ENCODE results near the gene MACF1.

The MACF1 gene

GRCh38 chr1:39269791-39270342 is 65.4 kb downstream of the MACF1 start:
- TF ChIP-seq TARDBP (IDR thresholded peaks at IDR 0.05) (no peak), L3MBTL2 (conservative IDR thresholded peaks at IDR 0.05) (no peak), ARNT (IDR thresholded peaks at IDR 0.05) (no peak), SUZ12 (IDR thresholded peaks at IDR 0.05) (no peak), LEF1 (IDR thresholded peaks at IDR 0.05; ENCODE audit: borderline replicate concordance) (no peak), SP1 (IDR thresholded peaks at IDR 0.05) (no peak)
- CTCF ChIA-PET, result interaction anchor here (0.6 to 1.4 kb wide), 5 partner anchors 17 to 1967 kb away, joined by 3 to 4 read pairs (median 3); no protein-coding TSS in a partner anchor
- no peak for DNase-seq (ENCODE audit: extremely low spot score)
- POLR2A ChIA-PET, result interaction anchor here (0.9 to 2.1 kb wide), 4 partner anchors 11 to 137 kb away, joined by 3 to 4 read pairs (median 3); no protein-coding TSS in a partner anchor

GRCh38 chr1:39270368-39270767 is 65.9 kb downstream of the MACF1 start:
- ChIA-PET CTCF (interaction anchor here (0.8 to 1.1 kb wide), 2 partner anchors 77 to 79 kb away, joined by 3 read pairs; no protein-coding TSS in a partner anchor), POLR2A (interaction anchor here (0.9 to 1.3 kb wide), 2 partner anchors 12 to 112 kb away, joined by 3 read pairs; no protein-coding TSS in a partner anchor)
- TF ChIP-seq L3MBTL2 (conservative IDR thresholded peaks at IDR 0.05) (no peak), ELF4 (IDR thresholded peaks at IDR 0.05) (no peak), TARDBP (IDR thresholded peaks at IDR 0.05) (no peak), ARNT (IDR thresholded peaks at IDR 0.05) (no peak), FOXM1 (IDR thresholded peaks at IDR 0.05; ENCODE audit: borderline replicate concordance) (no peak), PKNOX1 (IDR thresholded peaks at IDR 0.05) (no peak), CTBP1 (IDR thresholded peaks at IDR 0.05; ENCODE audit: borderline replicate concordance) (no peak), ZNF384 (IDR thresholded peaks at IDR 0.05) (no peak), BHLHE40 (IDR thresholded peaks at IDR 0.05; ENCODE audit: borderline replicate concordance) (no peak), NFRKB (IDR thresholded peaks at IDR 0.05) (no peak), FOXA1 (IDR thresholded peaks at IDR 0.05) (no peak), HDGF (IDR thresholded peaks at IDR 0.05; ENCODE audit: borderline replicate concordance) (no peak), SUZ12 (IDR thresholded peaks at IDR 0.05) (no peak), LEF1 (IDR thresholded peaks at IDR 0.05; ENCODE audit: borderline replicate concordance) (no peak)
- DNase-seq (ENCODE audit: extremely low spot score), result no peak

GRCh38 chr1:39272027-39272797 is 67.7 kb downstream of the MACF1 start:
- CTCF ChIA-PET, result interaction anchor here (0.7 kb wide), 1 partner anchor 80 kb away, joined by 3 read pairs; no protein-coding TSS in a partner anchor
- TF ChIP-seq TARDBP (IDR thresholded peaks at IDR 0.05) (no peak), ZNF384 (IDR thresholded peaks at IDR 0.05) (no peak), NFRKB (IDR thresholded peaks at IDR 0.05) (no peak), FOXA1 (IDR thresholded peaks at IDR 0.05) (no peak), PKNOX1 (IDR thresholded peaks at IDR 0.05) (no peak), FOXM1 (IDR thresholded peaks at IDR 0.05; ENCODE audit: borderline replicate concordance) (no peak), ELF4 (IDR thresholded peaks at IDR 0.05) (no peak), BHLHE40 (IDR thresholded peaks at IDR 0.05; ENCODE audit: borderline replicate concordance) (no peak)
- POLR2A ChIA-PET, result no interaction called here
- DNase-seq (ENCODE audit: extremely low spot score), result no peak

DNA sequence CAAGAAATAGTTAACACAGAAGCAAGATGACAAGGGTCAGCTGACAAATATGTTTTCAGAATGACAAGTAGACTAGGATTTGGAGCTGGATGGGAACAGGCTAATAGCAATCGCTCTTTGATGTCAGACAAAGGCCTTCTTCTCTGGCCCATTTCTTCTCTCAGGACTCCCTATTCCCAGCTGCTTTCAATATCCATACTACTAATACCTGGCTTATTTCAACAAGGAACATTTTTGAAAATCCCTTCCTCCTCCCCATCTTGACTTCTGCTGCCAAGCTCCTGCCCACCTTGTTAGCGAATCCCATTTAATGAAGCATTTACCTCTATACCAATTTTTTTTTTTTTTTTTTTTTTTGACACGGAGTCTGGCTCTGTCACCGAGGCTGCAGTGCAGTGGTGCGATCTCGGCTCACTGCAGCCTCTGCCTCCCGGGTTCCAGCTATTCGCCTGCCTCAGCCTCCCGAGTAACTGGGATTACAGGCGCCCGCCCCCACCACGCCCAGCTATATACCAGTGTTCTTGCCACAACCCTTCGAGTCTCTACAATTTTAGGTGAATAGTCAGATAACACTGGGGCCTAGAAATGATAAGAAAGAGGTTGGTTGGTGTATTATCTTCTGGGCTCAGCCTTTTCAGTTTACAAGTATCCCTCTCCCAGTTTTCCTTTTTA is 68.4 kb downstream of the MACF1 start:
- ChIA-PET CTCF (interaction anchor here (0.7 to 1.2 kb wide), 2 partner anchors 14 to 81 kb away, joined by 3 read pairs; no protein-coding TSS in a partner anchor), POLR2A (no interaction called here)
- DNase-seq (ENCODE audit: extremely low spot score), result no peak
- TF ChIP-seq FOXM1 (IDR thresholded peaks at IDR 0.05; ENCODE audit: borderline replicate concordance), result no peak
- no peak for TF ChIP-seq NFRKB (IDR thresholded peaks at IDR 0.05)
- TF ChIP-seq SUZ12 (IDR thresholded peaks at IDR 0.05), result no peak

DNA sequence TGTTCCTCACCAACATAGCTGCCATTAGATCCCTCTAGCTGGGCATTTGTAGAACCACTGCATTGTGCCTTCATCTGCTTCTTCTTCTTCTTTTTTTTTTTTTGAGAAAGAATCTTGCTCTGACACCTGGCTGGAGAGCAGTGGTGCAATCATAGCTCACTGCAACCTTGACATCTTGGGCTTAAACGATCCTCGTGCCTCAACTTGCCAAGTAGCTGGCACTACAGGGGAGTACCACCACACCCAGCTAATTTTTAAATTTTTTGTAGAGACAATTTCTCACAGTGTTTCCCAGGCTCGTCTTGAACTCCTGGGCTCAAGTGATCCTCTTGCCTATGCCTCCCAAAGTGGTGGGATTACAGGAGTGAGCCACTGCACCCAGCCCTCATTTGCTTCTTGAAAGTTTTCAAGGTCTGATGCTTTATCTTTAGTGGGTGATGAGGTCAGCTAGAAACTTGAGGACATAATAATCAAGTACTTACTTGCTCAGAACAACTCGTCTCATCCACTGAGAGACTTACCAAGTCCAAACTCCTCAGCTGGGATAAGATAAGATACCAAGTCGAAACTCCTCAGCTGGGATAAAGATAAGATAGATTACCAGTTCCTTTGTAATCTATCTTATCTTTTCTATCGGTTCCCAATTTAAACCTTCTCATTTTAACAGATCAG is 71.5 kb downstream of the MACF1 start:
- CTCF ChIA-PET, result interaction anchor here (0.6 kb wide), 1 partner anchor 85 kb away, joined by 6 read pairs; no protein-coding TSS in a partner anchor
- TF ChIP-seq ELF4 (IDR thresholded peaks at IDR 0.05), result no peak
- no peak for TF ChIP-seq FOXK2 (IDR thresholded peaks at IDR 0.05)
- no peak for TF ChIP-seq BHLHE40 (IDR thresholded peaks at IDR 0.05; ENCODE audit: borderline replicate concordance)
- no peak for TF ChIP-seq CTBP1 (IDR thresholded peaks at IDR 0.05; ENCODE audit: borderline replicate concordance)
- TF ChIP-seq L3MBTL2 (conservative IDR thresholded peaks at IDR 0.05), result no peak
- no peak for TF ChIP-seq PKNOX1 (IDR thresholded peaks at IDR 0.05)
- TF ChIP-seq SUZ12 (IDR thresholded peaks at IDR 0.05), result no peak
- no peak for TF ChIP-seq HDGF (IDR thresholded peaks at IDR 0.05; ENCODE audit: borderline replicate concordance)
- no peak for TF ChIP-seq LEF1 (IDR thresholded peaks at IDR 0.05; ENCODE audit: borderline replicate concordance)
- TF ChIP-seq TARDBP (IDR thresholded peaks at IDR 0.05), result no peak
- no peak for TF ChIP-seq ARNT (IDR thresholded peaks at IDR 0.05)
- no peak for TF ChIP-seq SP1 (IDR thresholded peaks at IDR 0.05)
- no peak for TF ChIP-seq ZNF384 (IDR thresholded peaks at IDR 0.05)
- TF ChIP-seq NFRKB (IDR thresholded peaks at IDR 0.05), result no peak
- TF ChIP-seq FOXA1 (IDR thresholded peaks at IDR 0.05), result no peak
- no peak for TF ChIP-seq FOXM1 (IDR thresholded peaks at IDR 0.05; ENCODE audit: borderline replicate concordance)
- POLR2A ChIA-PET, result no interaction called here
- no peak for DNase-seq (ENCODE audit: extremely low spot score)

Measured in HEK293T (cell line).